ENCODE measurements around the gene PLCH2. TPM values are rescaled to one million over a fixed set of nuclear protein-coding genes. Genes with fewer than 3 reads are reported as not detected.

The PLCH2 gene
- total and polyA plus RNA-seq, 2 of the 13 experiments (the other 11 are each of a cell fraction or from before 2014, with no cell fraction given), result 0.15 to 0.67 TPM

- TF ChIP-seq ATF6 (CRISPR knock-in tag; conservative IDR thresholded peaks at IDR 0.05) (no peak), KLF11 (CRISPR knock-in tag; IDR thresholded peaks at IDR 0.05) (no peak), MEF2D (CRISPR knock-in tag; IDR thresholded peaks at IDR 0.05) (no peak)
Measured at GRCh38 chr1:2433936-2434655, 42.0 kb upstream of the PLCH2 start (continued).

GRCh38 chr1:2435091-2435490 lies 41.0 kb upstream of the PLCH2 start:
- no peak for ATAC-seq
- intact Hi-C loops (cut with micrococcal nuclease; ENCODE audit: unreplicated experiment), result no loop called here
- Histone ChIP-seq H4K20me1 (ENCODE audit: insufficient read depth, low read length) (peaks cover 3% of the 10 kb centered on the region; the same call in 1 of the 2 replicates), H3K4me3 (replicated peaks in 1 of 3; ENCODE audit: insufficient read depth in 1 of 3, low read depth in 2 of 3, low read length in 3 of 3) (no peak overlapping the region), H2AFZ (ENCODE audit: low read length) (no peak overlapping the region), H3K36me3 (replicated peaks in 1 of 2; ENCODE audit: control insufficient read depth in 1 of 2, insufficient read depth in 2 of 2, low read length in 2 of 2) (no peaks in the 10 kb centered on the region), H3K27ac (ENCODE audit: extremely low read length, insufficient read depth, low read length) (no peak overlapping the region), H3K27me3 (ENCODE audit: control insufficient read depth in 1 of 2, insufficient read depth in 2 of 2, low read length in 2 of 2) (peaks cover 20 to 73% of the 10 kb centered on the region in 2 experiments), H3K9ac (ENCODE audit: insufficient read depth, low read depth, low read length) (no peak overlapping the region), H3K4me2 (ENCODE audit: low read depth, low read length) (no peak overlapping the region), H3K4me1 (ENCODE audit: insufficient read depth, low read length) (no peaks in the 10 kb centered on the region), H3K79me2 (ENCODE audit: insufficient read depth, low read length) (no peaks in the 10 kb centered on the region), H3K9me3 (ENCODE audit: low read length) (peaks cover 2% of the 10 kb centered on the region; the same call in 1 of the 2 replicates)
- DNase-seq (ENCODE audit: low spot score), result no peak
- 0% methylated on average over 2 of the region's 9 CpGs for WGBS (ENCODE audit: low lambda C conversion rate)
- no TSS peak for BruUV-seq (replicated peaks)
- no peak for FAIRE-seq
- CTCF ChIA-PET (ENCODE audit: low intra/inter-chr PET ratio, low total read pairs), result no interaction called here
- in situ Hi-C loops (cut with HindIII; ENCODE audit: extremely low pct_ligation_motif_present, low pct_unique_long_range_greater_than_20kb), result no loop called here
- TF ChIP-seq PHF21A (CRISPR knock-in tag; IDR thresholded peaks at IDR 0.05), result no peak
- POLR2A ChIA-PET, result no interaction called here

All from HepG2 (cell line).